ENCODE results near the gene AMPD3.

AMPD3 gene

GRCh38 chr11:10439351-10439750, 15.7 kb upstream of the AMPD3 start:
- DNase-seq = no peak

GRCh38 chr11:10439924-10440323, 15.1 kb upstream of the AMPD3 start:
- DNase-seq = no peak

GRCh38 chr11:10440401-10440800, 14.7 kb upstream of the AMPD3 start:
- DNase-seq = no peak

GRCh38 chr11:10441091-10441490, 14.0 kb upstream of the AMPD3 start:
- DNase-seq = no peak

GRCh38 chr11:10441652-10442503, 13.2 kb upstream of the AMPD3 start:
- DNase-seq = no peak

- no peak for DNase-seq
Observed at GRCh38 chr11:10443152-10443551, 11.9 kb upstream of the AMPD3 start.

- DNase-seq = no peak
Observed at GRCh38 chr11:10443721-10444235, 11.3 kb upstream of the AMPD3 start.

GRCh38 chr11:10444725-10445315, 10.2 kb upstream of the AMPD3 start:
- no peak for DNase-seq

- no peak for DNase-seq
Observed at GRCh38 chr11:10447445-10447844, 7.6 kb upstream of the AMPD3 start.

GRCh38 chr11:10450462-10451425, 4.3 kb upstream of the AMPD3 start:
- no peak for DNase-seq

- DNase-seq = no peak
Observed at GRCh38 chr11:10451426-10452116, 3.5 kb upstream of the AMPD3 start.

- DNase-seq = no peak
Observed at GRCh38 chr11:10452211-10452767, 2.8 kb upstream of the AMPD3 start.

- DNase-seq = peak; percentile 16
Observed at GRCh38 chr11:10453261-10453660, 1.8 kb upstream of the AMPD3 start.

GRCh38 chr11:10455637-10456487, 798 bp downstream of the AMPD3 start:
- peak; percentile 81 for DNase-seq

- DNase-seq = no peak
Observed at GRCh38 chr11:10456519-10456918, 1.5 kb downstream of the AMPD3 start.

- no peak for DNase-seq
Observed at GRCh38 chr11:10457901-10458300, 2.8 kb downstream of the AMPD3 start.

GRCh38 chr11:10459029-10459970, 4.2 kb downstream of the AMPD3 start:
- no peak for DNase-seq

- no peak for DNase-seq
Observed at GRCh38 chr11:10460611-10461275, 5.7 kb downstream of the AMPD3 start.

- DNase-seq = no peak
Observed at GRCh38 chr11:10461276-10461790, 6.3 kb downstream of the AMPD3 start.

Measured in HCEC 1CT (cell line).